ENCODE measurements around the gene PI4KA.

DNA sequence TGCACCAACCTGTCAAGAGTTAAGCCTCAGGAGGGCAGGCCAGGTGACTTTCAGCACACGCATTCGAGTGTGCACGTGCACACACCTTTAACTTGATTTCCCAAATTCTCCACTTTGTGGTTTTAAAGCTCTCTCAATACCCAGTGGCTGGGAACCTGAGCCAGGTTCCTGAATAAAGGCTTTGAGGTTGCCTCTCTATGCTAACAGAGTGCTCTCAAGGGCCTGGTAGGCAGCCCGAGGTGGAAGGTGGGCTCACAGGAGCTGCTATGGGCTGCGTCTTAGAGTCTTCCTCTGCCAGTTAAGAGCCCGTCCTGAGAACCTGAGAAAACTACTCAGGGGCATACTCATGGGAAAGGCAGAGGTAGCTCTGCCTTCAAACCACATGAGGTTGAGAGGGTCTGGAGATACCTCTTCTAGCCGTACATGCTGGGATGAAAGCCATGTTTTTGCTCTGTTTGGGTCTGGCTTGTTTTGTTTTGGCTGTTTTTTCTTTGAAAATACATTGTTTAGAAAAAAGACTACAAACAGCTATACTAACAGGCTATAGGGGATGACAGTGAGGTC is 96.3 kb downstream of the PI4KA start:
- TF ChIP-seq, protein P1, sequence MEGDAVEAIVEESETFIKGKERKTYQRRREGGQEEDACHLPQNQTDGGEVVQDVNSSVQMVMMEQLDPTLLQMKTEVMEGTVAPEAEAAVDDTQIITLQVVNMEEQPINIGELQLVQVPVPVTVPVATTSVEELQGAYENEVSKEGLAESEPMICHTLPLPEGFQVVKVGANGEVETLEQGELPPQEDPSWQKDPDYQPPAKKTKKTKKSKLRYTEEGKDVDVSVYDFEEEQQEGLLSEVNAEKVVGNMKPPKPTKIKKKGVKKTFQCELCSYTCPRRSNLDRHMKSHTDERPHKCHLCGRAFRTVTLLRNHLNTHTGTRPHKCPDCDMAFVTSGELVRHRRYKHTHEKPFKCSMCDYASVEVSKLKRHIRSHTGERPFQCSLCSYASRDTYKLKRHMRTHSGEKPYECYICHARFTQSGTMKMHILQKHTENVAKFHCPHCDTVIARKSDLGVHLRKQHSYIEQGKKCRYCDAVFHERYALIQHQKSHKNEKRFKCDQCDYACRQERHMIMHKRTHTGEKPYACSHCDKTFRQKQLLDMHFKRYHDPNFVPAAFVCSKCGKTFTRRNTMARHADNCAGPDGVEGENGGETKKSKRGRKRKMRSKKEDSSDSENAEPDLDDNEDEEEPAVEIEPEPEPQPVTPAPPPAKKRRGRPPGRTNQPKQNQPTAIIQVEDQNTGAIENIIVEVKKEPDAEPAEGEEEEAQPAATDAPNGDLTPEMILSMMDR (IDR thresholded peaks at IDR 0.05) = no peak
- no peak for TF ChIP-seq POLR2A (IDR thresholded peaks at IDR 0.05)

Data from prostate gland (tissue), 2 donors.